Mucosa of descending colon (tissue), 3 donors: ENCODE data around the gene WARS2. TPM values are rescaled to one million over a fixed set of nuclear protein-coding genes. Genes with fewer than 3 reads are reported as not detected.

Source experiments
- ATAC-seq: fragments of 200-7000 bp; cut with Tn5 transposase; one replicate; pipeline ENCODE4 v1.9.1; 2020; ENCODE audit warnings: mild to moderate bottlenecking, moderate library complexity
- DNase-seq, 3 donors: peaks; one replicate each; pipeline ENCODE4 v3.0.0-alpha.2; 2020
- H3K36me3 ChIP-seq: fragments of 200-600 bp; one replicate; pipeline ENCODE4 v1.8.0; 2021; ENCODE audit warnings: low read depth, mild to moderate bottlenecking
- H3K4me1 ChIP-seq: fragments of 200-600 bp; one replicate; pipeline ENCODE4 v1.8.0; 2021; ENCODE audit warnings: low read depth, mild to moderate bottlenecking
- H3K4me3 ChIP-seq: fragments of 200-600 bp; one replicate; pipeline ENCODE4 v1.8.0; 2021; ENCODE audit warnings: mild to moderate bottlenecking
- H3K9me3 ChIP-seq: fragments of 200-600 bp; one replicate; pipeline ENCODE4 v1.8.0; 2021; ENCODE audit warnings: mild to moderate bottlenecking
- intact Hi-C, 2 donors: fragments of 100-400 bp; cut with DNase I in 1 of 2; cut with micrococcal nuclease in 1 of 2; formaldehyde crosslinking; loops; one replicate each; pipeline versions ENCODE4 v1.11.0 to v1.11.1; 2022; cut with DNase I, micrococcal nuclease
- total RNA-seq, 3 donors: library from RNA; stranded (reverse); fragmentation: NEBNext Ultra II Directional in 2 of 3; extraction: Animal tissue kit (Norgen Biotek cat#: 25700) in 2 of 3; gene quantifications; one replicate each; pipeline versions ENCODE4 v1.2.1 to v1.2.4, GENCODE V29; 2021 to 2023
- TF ChIP-seq, protein P1 (sequence below): fragments of 200-600 bp; IDR thresholded peaks from one replicate; pipeline ENCODE4 v1.8.0; 2022; ENCODE audit warnings: antibody characterized with exemption, mild to moderate bottlenecking
- donor health status: DM: no; HTN: no; CAD: no; lungs with moderate emphysema.
- donor health status: DM: no; HTN: no; CAD: no.
- donor health status: DM: no; HTN: yes; CAD: no.

Gene WARS2
- total RNA-seq, 3 donors from 2014 or later, result 10.5 to 14.9 (median 14.5) TPM

DNA sequence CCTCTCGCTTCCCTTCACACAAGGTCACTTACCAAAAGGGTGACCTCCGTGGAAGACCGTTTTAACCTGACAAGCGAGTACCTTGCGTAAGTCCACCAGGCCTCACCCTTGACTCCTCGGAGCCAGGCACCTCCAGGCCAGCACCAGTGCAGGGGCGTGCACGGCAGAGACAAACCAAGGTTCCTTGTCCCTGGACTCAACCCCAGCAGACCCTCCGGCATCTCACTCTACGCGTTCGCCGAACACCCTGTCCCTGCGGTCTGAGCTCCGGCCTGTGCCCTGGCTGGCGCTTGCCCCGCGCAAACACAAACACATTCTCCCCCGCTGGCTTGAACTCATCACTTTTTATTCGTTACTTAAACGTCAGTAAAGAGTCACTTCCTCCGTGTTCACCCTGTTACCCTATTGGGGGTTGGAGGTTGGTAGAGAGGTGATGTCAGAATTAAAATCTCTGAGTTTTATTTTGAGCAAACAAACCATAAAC lies 156.9 kb downstream of the WARS2 start:
- intact Hi-C loops, result no loop called here
- H3K9me3 ChIP-seq, result no peaks in the 10 kb centered on the region
- H3K4me1 ChIP-seq, result peaks cover 18% of the 10 kb centered on the region
- no peak overlapping the region for H3K4me3 ChIP-seq
- DNase-seq (no peak), ATAC-seq (no peak)
- no peaks in the 10 kb centered on the region for H3K36me3 ChIP-seq
- TF ChIP-seq, protein P1, sequence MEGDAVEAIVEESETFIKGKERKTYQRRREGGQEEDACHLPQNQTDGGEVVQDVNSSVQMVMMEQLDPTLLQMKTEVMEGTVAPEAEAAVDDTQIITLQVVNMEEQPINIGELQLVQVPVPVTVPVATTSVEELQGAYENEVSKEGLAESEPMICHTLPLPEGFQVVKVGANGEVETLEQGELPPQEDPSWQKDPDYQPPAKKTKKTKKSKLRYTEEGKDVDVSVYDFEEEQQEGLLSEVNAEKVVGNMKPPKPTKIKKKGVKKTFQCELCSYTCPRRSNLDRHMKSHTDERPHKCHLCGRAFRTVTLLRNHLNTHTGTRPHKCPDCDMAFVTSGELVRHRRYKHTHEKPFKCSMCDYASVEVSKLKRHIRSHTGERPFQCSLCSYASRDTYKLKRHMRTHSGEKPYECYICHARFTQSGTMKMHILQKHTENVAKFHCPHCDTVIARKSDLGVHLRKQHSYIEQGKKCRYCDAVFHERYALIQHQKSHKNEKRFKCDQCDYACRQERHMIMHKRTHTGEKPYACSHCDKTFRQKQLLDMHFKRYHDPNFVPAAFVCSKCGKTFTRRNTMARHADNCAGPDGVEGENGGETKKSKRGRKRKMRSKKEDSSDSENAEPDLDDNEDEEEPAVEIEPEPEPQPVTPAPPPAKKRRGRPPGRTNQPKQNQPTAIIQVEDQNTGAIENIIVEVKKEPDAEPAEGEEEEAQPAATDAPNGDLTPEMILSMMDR, result no peak

GRCh38 chr1:118982821-118983557 lies 157.5 kb downstream of the WARS2 start:
- ATAC-seq, result no peak
- DNase-seq, result no peak
- no peaks in the 10 kb centered on the region for H3K36me3 ChIP-seq
- no peaks in the 10 kb centered on the region for H3K9me3 ChIP-seq
- H3K4me1 ChIP-seq, result peaks cover 18% of the 10 kb centered on the region
- intact Hi-C loops, result no loop called here
- no peak overlapping the region for H3K4me3 ChIP-seq
- TF ChIP-seq, protein P1, result no peak

GRCh38 chr1:118982266-118982665 lies 158.2 kb downstream of the WARS2 start:
- ATAC-seq (no peak), DNase-seq (no peak)
- intact Hi-C loops, result no loop called here
- H3K9me3 ChIP-seq, result no peaks in the 10 kb centered on the region
- no peaks in the 10 kb centered on the region for H3K36me3 ChIP-seq
- TF ChIP-seq, protein P1, result no peak
- H3K4me1 ChIP-seq, result peaks cover 13% of the 10 kb centered on the region
- H3K4me3 ChIP-seq, result no peak overlapping the region

GRCh38 chr1:118981436-118981835 lies 159.0 kb downstream of the WARS2 start:
- ATAC-seq, result no peak
- no peak for DNase-seq
- no peak overlapping the region for H3K4me3 ChIP-seq
- TF ChIP-seq, protein P1, result no peak
- H3K9me3 ChIP-seq, result no peaks in the 10 kb centered on the region
- intact Hi-C loops, result no loop called here
- H3K4me1 ChIP-seq, result peaks cover 13% of the 10 kb centered on the region
- no peaks in the 10 kb centered on the region for H3K36me3 ChIP-seq

Other genes starting within 250 kb of the WARS2 start
- gene TBX15, start 152.3 kb downstream of the WARS2 start, total RNA-seq, result not detected
- gene HAO2, start 228.1 kb upstream of the WARS2 start, total RNA-seq, result not detected